PC-9 (cell line): ENCODE results near the gene MAPT. TPM values are rescaled to one million over a fixed set of nuclear protein-coding genes. Genes with fewer than 3 reads are reported as not detected.

ENCODE experiments used
- BruUV-seq: library from RNA; stranded (reverse); fragments of 400-500 nt; replicated peaks from 2 replicates; lab custom pipeline; 2021; lab: Mats Ljungman, UMichigan
- CTCF ChIA-PET: fragments of 300-600 bp; sonication (Branson Sonifier 250); formaldehyde crosslinking; loops from one replicate; lab custom pipeline; 2022; ENCODE audit warnings: antibody characterized with exemption; lab: Charles Lee
- POLR2A ChIA-PET: fragments of 300-600 bp; sonication (Branson Sonifier 250); formaldehyde crosslinking; loops from one replicate; lab custom pipeline; 2022; ENCODE audit warnings: antibody characterized with exemption; ENCODE audit not compliant: unreplicated experiment; lab: Charles Lee
- DNase-seq, 2 experiments: peaks; one replicate each; pipeline versions ENCODE4 v3.0.0 to v3.0.0-alpha.2; 2015 to 2022; ENCODE audit warnings: mixed read lengths in 1 of 2
- H2AFZ ChIP-seq: fragments of 200-600 bp; sonication (generic); 2 replicates; pipeline ENCODE4 v1.8.1; 2017; ENCODE audit warnings: antibody characterized with exemption
- H3F3A ChIP-seq: fragments of 200-600 bp; sonication (generic); 2 replicates; pipeline ENCODE4 v1.8.1; 2017; ENCODE audit warnings: antibody characterized with exemption, mild to moderate bottlenecking, low read depth; ENCODE audit not compliant: insufficient read depth
- H3K27ac ChIP-seq: fragments of 200-600 bp; sonication (generic); 2 replicates; pipeline ENCODE4 v1.6.1; 2016; ENCODE audit warnings: mixed run types
- H3K27me3 ChIP-seq: fragments of 200-600 bp; sonication (generic); 2 replicates; pipeline ENCODE4 v1.6.1; 2016; ENCODE audit warnings: low read depth, mixed run types; ENCODE audit not compliant: insufficient read depth
- H3K36me3 ChIP-seq: fragments of 200-600 bp; sonication (generic); 2 replicates; pipeline ENCODE4 v1.6.1; 2016; ENCODE audit warnings: low read depth, mixed run types
- H3K4me1 ChIP-seq: fragments of 200-600 bp; sonication (generic); replicated peaks from 2 replicates; pipeline ENCODE4 v1.6.1; 2016; ENCODE audit warnings: mixed run types; ENCODE audit not compliant: insufficient read depth
- H3K4me2 ChIP-seq: fragments of 200-600 bp; sonication (generic); 2 replicates; pipeline ENCODE4 v1.6.1; 2017; ENCODE audit warnings: mixed run types
- H3K4me3 ChIP-seq: fragments of 200-600 bp; sonication (generic); 2 replicates; pipeline ENCODE4 v1.6.1; 2016; ENCODE audit warnings: mixed run types
- H3K79me2 ChIP-seq: fragments of 200-600 bp; sonication (generic); 2 replicates; pipeline ENCODE4 v1.6.1; 2017; ENCODE audit warnings: low read depth, mixed run types
- H3K9me2 ChIP-seq: fragments of 200-600 bp; sonication (generic); 2 replicates; pipeline ENCODE4 v1.8.1; 2017; ENCODE audit warnings: mild to moderate bottlenecking; ENCODE audit not compliant: insufficient read depth
- H3K9me3 ChIP-seq: fragments of 200-600 bp; sonication (generic); 2 replicates; pipeline ENCODE4 v1.8.1; 2016; ENCODE audit warnings: low read depth; ENCODE audit not compliant: insufficient read depth
- H4K20me1 ChIP-seq: fragments of 200-600 bp; sonication (generic); 2 replicates; pipeline ENCODE4 v1.8.1; 2017; ENCODE audit not compliant: insufficient read depth
- CTCF ChIP-seq: fragments of 200-600 bp; sonication (generic); conservative IDR thresholded peaks from 2 replicates; pipeline ENCODE4 v1.6.1; 2017; ENCODE audit warnings: mixed run types, antibody characterized with exemption, mild to moderate bottlenecking, moderate library complexity
- EZH2 ChIP-seq: fragments of 200-600 bp; sonication (generic); IDR thresholded peaks from 2 replicates; pipeline ENCODE4 v1.8.0; 2017; ENCODE audit warnings: antibody characterized with exemption, low read depth
- intact Hi-C: fragments of 100-400 bp; cut with micrococcal nuclease; formaldehyde crosslinking; loops from one replicate; pipeline ENCODE4 v1.10.0; 2022; ENCODE audit not compliant: unreplicated experiment
- total RNA-seq: library from RNA; stranded (reverse); gene quantifications from 2 replicates; pipeline ENCODE4 v1.2.3, GENCODE V29; 2021

Gene MAPT
- total RNA-seq, 1 experiment from 2014 or later, result 0.85 TPM

GRCh38 chr17:45845376-45846185, 48.8 kb upstream of the MAPT start:
- TF ChIP-seq CTCF (no peak), EZH2 (no peak)
- Histone ChIP-seq H3K9me2 (no peaks in the 10 kb centered on the region), H3K79me2 (no peaks in the 10 kb centered on the region), H4K20me1 (no peaks in the 10 kb centered on the region), H3K27me3 (peaks cover 91% of the 10 kb centered on the region), H3K9me3 (no peaks in the 10 kb centered on the region), H3K4me2 (no peak overlapping the region), H3K27ac (no peak overlapping the region), H3K36me3 (no peaks in the 10 kb centered on the region), H3K4me3 (no peak overlapping the region), H2AFZ (no peak overlapping the region), H3K4me1 (no peaks in the 10 kb centered on the region), H3F3A (no peaks in the 10 kb centered on the region)
- intact Hi-C loops, result no loop called here
- no peak for DNase-seq
- ChIA-PET POLR2A (no interaction called here), CTCF (no interaction called here)
- BruUV-seq, result no TSS peak

- no peak for TF ChIP-seq EZH2
- TF ChIP-seq CTCF, result no peak
- DNase-seq, result no peak
- H3K27me3 ChIP-seq, result peaks cover 89% of the 10 kb centered on the region
- no peaks in the 10 kb centered on the region for H3F3A ChIP-seq
- H3K4me2 ChIP-seq, result no peak overlapping the region
- H3K4me1 ChIP-seq, result no peaks in the 10 kb centered on the region
- H3K79me2 ChIP-seq, result no peaks in the 10 kb centered on the region
- no peaks in the 10 kb centered on the region for H4K20me1 ChIP-seq
- no peaks in the 10 kb centered on the region for H3K9me2 ChIP-seq
- H3K27ac ChIP-seq, result no peak overlapping the region
- H3K9me3 ChIP-seq, result no peaks in the 10 kb centered on the region
- POLR2A ChIA-PET, result no interaction called here
- no peak overlapping the region for H3K4me3 ChIP-seq
- BruUV-seq, result no TSS peak
- H3K36me3 ChIP-seq, result no peaks in the 10 kb centered on the region
- no peak overlapping the region for H2AFZ ChIP-seq
- CTCF ChIA-PET, result interaction anchor here (0.5 kb wide), 1 partner anchor 206 kb away, joined by 3 read pairs; no protein-coding TSS in a partner anchor
- intact Hi-C loops, result no loop called here
Observed at GRCh38 chr17:45846223-45846622, 48.1 kb upstream of the MAPT start.

GRCh38 chr17:45846646-45847045, 47.7 kb upstream of the MAPT start:
- Histone ChIP-seq H3K4me1 (no peaks in the 10 kb centered on the region), H3K27me3 (peaks cover 92% of the 10 kb centered on the region), H4K20me1 (no peaks in the 10 kb centered on the region), H3F3A (no peaks in the 10 kb centered on the region), H3K4me3 (no peak overlapping the region), H3K9me3 (no peaks in the 10 kb centered on the region), H3K79me2 (no peaks in the 10 kb centered on the region), H2AFZ (no peak overlapping the region), H3K36me3 (no peaks in the 10 kb centered on the region), H3K4me2 (no peak overlapping the region), H3K9me2 (no peaks in the 10 kb centered on the region), H3K27ac (no peak overlapping the region)
- TF ChIP-seq CTCF, result no peak
- BruUV-seq, result no TSS peak
- intact Hi-C loops, result no loop called here
- no peak for DNase-seq
- ChIA-PET POLR2A (no interaction called here), CTCF (interaction anchor here (0.5 kb wide), 1 partner anchor 206 kb away, joined by 3 read pairs; no protein-coding TSS in a partner anchor)
